ENCODE measurements around the gene LRRC66. TPM values are rescaled to one million over a fixed set of nuclear protein-coding genes. Genes with fewer than 3 reads are reported as not detected.

The LRRC66 gene
- total and polyA plus RNA-seq, 2 of the 8 experiments (the other 6 are each of a cell fraction or from before 2014, with no cell fraction given), result 0.05 to 0.11 TPM

DNA sequence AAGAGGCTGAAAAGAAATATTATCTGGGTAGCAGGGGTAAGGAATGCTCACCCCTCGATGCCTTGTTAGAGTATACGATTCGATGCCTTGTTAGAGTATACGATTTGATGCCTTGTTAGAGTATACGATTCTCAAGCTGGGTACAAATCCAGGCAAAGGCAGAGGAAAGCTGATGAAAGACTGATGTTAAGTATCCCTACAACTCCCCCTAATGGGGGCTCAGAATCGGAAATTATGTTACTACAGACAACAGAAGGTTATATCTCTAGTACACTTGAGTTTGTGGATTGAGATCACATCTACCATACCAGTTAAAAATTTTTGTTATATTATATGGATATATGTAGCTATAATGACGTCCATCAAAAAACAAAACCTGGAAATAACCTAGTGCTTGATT is 4.8 kb downstream of the LRRC66 start:
- Histone ChIP-seq H3K14ac (ENCODE audit: insufficient read length) (no peak overlapping the region), H3K4me2 (ENCODE audit: insufficient read depth in 1 of 2, low read depth in 2 of 2, low read length in 2 of 2) (no peak overlapping the region), H3K56ac (replicated peaks; ENCODE audit: insufficient read length, low read depth, low read length) (no peak overlapping the region), H2BK12ac (ENCODE audit: low read depth, low read length) (no peak overlapping the region), H2AK5ac (ENCODE audit: low read depth, low read length) (no peak overlapping the region), H3K4me1 (replicated peaks in 1 of 4; ENCODE audit: control insufficient read depth in 3 of 4, insufficient read depth in 4 of 4, low read length in 3 of 4) (no peaks in the 10 kb centered on the region), H2BK120ac (replicated peaks; ENCODE audit: low read depth, low read length) (no peak overlapping the region), H2BK5ac (ENCODE audit: low read depth, low read length) (no peak overlapping the region), H4K5ac (ENCODE audit: insufficient read length, low read depth, low read length) (no peak overlapping the region), H2BK15ac (ENCODE audit: low read length) (no peak overlapping the region), H4K8ac (ENCODE audit: extremely low read depth, insufficient read depth, low read length) (no peak overlapping the region), H3K27me3 (replicated peaks in 1 of 4; ENCODE audit: control insufficient read depth in 3 of 4, extremely low read depth in 1 of 4, insufficient read depth in 3 of 4, low read length in 3 of 4) (no peaks in the 10 kb centered on the region), H3K79me1 (ENCODE audit: low read depth, low read length) (no peaks in the 10 kb centered on the region), H4K91ac (replicated peaks; ENCODE audit: insufficient read length, low read length) (no peak overlapping the region), H4K20me1 (replicated peaks in 1 of 2; ENCODE audit: control insufficient read depth in 1 of 2, insufficient read depth in 2 of 2, low read length in 2 of 2) (no peaks in the 10 kb centered on the region), H3K23me2 (ENCODE audit: low read depth, low read length) (no peaks in the 10 kb centered on the region), H3K4ac (replicated peaks; ENCODE audit: insufficient read length, low read depth, low read length) (no peak overlapping the region), H3K36me3 (ENCODE audit: control insufficient read depth in 2 of 4, insufficient read depth in 4 of 4, low read length in 3 of 4) (no peaks in the 10 kb centered on the region), H2AFZ (ENCODE audit: low read length) (no peak overlapping the region), H3K79me2 (ENCODE audit: control insufficient read depth in 1 of 2, insufficient read depth in 2 of 2, low read length in 2 of 2) (no peaks in the 10 kb centered on the region), H3K27ac (ENCODE audit: low read depth, low read length) (no peak overlapping the region), H2BK20ac (ENCODE audit: low read length) (no peak overlapping the region), H3K23ac (ENCODE audit: insufficient read length) (no peak overlapping the region), H3K9me3 (ENCODE audit: insufficient read depth in 2 of 2, low read depth in 1 of 2, low read length in 1 of 2) (no peaks in the 10 kb centered on the region), H3K9ac (replicated peaks in 1 of 4; ENCODE audit: extremely low read depth in 1 of 4, low read depth in 3 of 4, low read length in 3 of 4) (no peak overlapping the region), H3K18ac (ENCODE audit: extremely low read depth, low read length) (no peak overlapping the region), H3K4me3 (ENCODE audit: extremely low read depth in 1 of 4, insufficient read depth in 2 of 4, low read depth in 3 of 4, low read length in 4 of 4) (no peak overlapping the region)
- FAIRE-seq (no peak), DNase-seq (ENCODE audit: low read depth in 1 of 2, low spot score in 2 of 2) (no peak)
- 78% methylated on average over 7 of the region's 7 CpGs; no CpG with 5 or more reads in 1 of the 2 experiments for WGBS, 2 experiments (ENCODE audit: extremely low coverage in 1 of 2, insufficient coverage in 1 of 2, insufficient read length in 1 of 2, insufficient replicate concordance in 2 of 2, low coverage in 1 of 2, low lambda C conversion rate in 2 of 2, missing lambda C conversion rate in 1 of 2)
- CTCF ChIA-PET (ENCODE audit: partially characterized antibody), result interaction anchor here (0.8 to 2.4 kb wide), 9 partner anchors 13 to 186 kb away, joined by 3 to 13 read pairs (median 3); no protein-coding TSS in a partner anchor
- POLR2A ChIA-PET (ENCODE audit: partially characterized antibody), result no interaction called here
- TF ChIP-seq SIRT6 (IDR thresholded peaks at IDR 0.05; ENCODE audit: low read length) (no peak), RAD21 (IDR thresholded peaks at IDR 0.05 in 1 of 2, conservative IDR thresholded peaks at IDR 0.05 in 1 of 2; ENCODE audit: low read depth in 2 of 2, low read length in 2 of 2) (peak; percentile 69 to 70), HDAC2 (IDR thresholded peaks at IDR 0.05; ENCODE audit: borderline replicate concordance in 1 of 2, low read depth in 2 of 2, low read length in 2 of 2) (no peak), BCL11A (IDR thresholded peaks at IDR 0.05; ENCODE audit: low read depth in 2 of 2, low read length in 2 of 2) (no peak), POLR2AphosphoS5 (IDR thresholded peaks at IDR 0.05; ENCODE audit: low read depth, low read length) (no peak), FOSL1 (IDR thresholded peaks at IDR 0.05; ENCODE audit: insufficient read depth, low read depth, low read length) (no peak), SUZ12 (IDR thresholded peaks at IDR 0.05; ENCODE audit: low read length) (no peak), GABPA (IDR thresholded peaks at IDR 0.05; ENCODE audit: borderline replicate concordance, insufficient read depth, low read length) (no peak), KDM1A (IDR thresholded peaks at IDR 0.05; ENCODE audit: borderline replicate concordance, low read length) (no peak), SRF (IDR thresholded peaks at IDR 0.05; ENCODE audit: low read depth, low read length) (no peak)
- TF ChIP-seq, protein P1, sequence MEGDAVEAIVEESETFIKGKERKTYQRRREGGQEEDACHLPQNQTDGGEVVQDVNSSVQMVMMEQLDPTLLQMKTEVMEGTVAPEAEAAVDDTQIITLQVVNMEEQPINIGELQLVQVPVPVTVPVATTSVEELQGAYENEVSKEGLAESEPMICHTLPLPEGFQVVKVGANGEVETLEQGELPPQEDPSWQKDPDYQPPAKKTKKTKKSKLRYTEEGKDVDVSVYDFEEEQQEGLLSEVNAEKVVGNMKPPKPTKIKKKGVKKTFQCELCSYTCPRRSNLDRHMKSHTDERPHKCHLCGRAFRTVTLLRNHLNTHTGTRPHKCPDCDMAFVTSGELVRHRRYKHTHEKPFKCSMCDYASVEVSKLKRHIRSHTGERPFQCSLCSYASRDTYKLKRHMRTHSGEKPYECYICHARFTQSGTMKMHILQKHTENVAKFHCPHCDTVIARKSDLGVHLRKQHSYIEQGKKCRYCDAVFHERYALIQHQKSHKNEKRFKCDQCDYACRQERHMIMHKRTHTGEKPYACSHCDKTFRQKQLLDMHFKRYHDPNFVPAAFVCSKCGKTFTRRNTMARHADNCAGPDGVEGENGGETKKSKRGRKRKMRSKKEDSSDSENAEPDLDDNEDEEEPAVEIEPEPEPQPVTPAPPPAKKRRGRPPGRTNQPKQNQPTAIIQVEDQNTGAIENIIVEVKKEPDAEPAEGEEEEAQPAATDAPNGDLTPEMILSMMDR (IDR thresholded peaks at IDR 0.05; ENCODE audit: control extremely low read depth in 1 of 3, insufficient read depth in 1 of 3, low read depth in 1 of 3, low read length in 3 of 3), result peak in 2 of 3 experiments; percentile 31 to 42; a peak in 2 of 4 replicates
